Activated T-helper 1 cell treated with anti-CD3 and anti-CD28 coated beads, Interleukin-2, amount 50 U/mL, for 16 hours (primary cell): ENCODE data around the gene INPP5A.

ENCODE experiments used
- DNase-seq, 2 donors: peaks; one replicate each; pipeline ENCODE4 v3.0.0-alpha.2; 2020; ENCODE audit warnings: low read depth in 1 of 2, low spot score in 1 of 2

The INPP5A gene

GRCh38 chr10:132534391-132535064, 3.1 kb upstream of the INPP5A start:
- DNase-seq = no peak

- DNase-seq = no peak
Observed at GRCh38 chr10:132535065-132535651, 2.4 kb upstream of the INPP5A start.

DNA sequence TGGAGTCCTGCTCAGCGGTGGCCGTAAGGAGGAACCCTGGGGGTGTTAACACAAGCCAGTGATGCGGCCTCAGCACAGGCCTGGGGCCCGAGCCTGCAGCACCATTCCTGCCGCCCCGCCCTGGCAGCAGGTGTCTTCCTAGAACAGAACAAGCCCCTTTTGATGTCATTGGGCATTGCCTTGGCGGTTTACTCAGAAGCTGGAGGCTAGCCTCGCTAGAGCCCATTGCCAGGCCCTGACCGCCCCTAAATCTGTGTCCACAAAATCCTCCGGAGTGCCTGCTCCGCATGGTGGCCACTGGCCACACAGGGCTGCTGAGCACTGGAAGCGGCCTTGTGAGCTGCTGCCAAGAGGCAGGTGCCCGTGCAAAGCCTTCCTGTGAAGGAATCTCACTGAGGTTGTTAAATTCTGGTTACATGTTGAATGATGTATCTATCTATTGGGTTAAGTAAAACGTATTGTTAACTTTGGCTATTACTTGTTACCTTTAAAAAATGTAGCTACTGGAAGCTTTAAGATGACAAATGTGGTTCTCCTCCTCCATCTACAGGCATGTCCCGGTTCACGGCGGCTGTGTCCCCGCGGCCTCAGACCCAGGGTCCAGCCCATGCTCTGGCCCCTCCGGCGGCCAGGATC, 1.2 kb upstream of the INPP5A start:
- no peak for DNase-seq

DNA sequence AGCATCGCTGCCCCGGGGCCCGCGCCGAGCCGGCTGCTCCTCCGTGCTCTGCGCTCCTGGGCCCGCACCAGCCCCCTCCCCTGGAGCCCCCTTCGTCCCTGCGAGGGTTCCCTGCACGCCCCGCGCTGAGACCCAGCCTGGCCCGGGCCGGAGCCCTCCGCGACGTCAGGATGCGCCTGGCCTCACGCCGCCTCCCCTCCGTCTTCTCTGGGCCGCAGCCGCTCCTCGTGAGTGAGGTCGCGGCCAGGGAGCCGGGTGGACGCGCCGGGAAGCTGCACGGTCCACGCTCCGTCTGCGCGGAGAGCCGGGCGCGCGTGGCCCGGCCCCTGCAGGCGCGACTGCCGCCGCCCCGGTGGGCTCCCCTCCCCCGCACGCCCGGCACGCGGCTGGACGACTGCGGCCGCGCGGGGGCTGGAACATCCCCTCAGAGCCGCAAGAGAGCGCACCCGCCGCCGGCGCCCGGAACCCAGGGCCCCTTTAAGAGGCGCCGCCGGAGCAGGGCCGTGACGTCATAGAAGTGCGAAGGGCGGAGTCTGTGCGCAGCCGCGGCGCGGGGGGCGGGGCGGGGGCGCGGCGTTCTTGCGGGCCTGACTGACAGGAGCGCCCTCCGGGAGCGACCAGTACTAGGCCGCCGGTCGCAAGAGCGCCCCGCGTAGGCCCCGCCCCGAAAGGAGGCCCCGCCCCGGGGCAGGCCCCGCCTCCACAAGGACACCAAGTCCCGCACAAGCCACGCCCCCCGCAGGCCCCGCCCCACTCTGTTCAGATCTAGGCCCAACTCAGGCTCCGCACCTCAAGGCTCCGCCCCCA, 507 bp upstream of the INPP5A start:
- DNase-seq = peak; percentile 100

- DNase-seq = no peak
Observed at GRCh38 chr10:132538031-132538789, 623 bp downstream of the INPP5A start.

DNA sequence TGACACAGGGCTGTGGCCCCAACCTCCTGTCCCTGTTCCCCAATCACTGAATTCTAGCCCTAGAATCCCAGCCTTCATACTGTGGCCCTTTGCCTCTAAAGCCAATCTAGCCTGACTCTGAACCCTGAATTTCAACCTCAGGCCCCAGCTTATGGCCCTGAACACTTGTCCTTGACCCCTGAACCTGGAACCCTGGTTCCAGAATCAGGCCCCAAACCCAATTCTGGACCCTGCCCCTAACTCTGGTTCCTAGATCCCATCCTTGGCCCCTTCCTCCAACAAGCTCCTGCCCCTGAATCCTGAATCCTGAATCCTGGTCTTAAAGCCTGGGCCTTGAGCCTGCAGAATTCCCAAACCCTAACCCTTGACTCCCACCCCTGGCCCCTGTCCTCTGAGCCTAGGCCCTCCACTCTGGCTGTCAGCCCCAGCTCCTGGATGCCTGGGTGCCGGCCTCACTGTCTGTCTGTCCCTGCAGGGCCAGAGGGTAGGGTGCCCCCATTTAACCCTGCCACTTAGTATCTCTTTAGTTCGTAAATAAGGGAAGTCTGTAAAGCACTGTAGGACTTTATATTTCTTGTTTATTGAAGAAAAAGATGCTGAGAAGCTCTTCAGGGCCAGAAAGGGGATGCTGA, 1.3 kb downstream of the INPP5A start:
- DNase-seq = no peak

DNA sequence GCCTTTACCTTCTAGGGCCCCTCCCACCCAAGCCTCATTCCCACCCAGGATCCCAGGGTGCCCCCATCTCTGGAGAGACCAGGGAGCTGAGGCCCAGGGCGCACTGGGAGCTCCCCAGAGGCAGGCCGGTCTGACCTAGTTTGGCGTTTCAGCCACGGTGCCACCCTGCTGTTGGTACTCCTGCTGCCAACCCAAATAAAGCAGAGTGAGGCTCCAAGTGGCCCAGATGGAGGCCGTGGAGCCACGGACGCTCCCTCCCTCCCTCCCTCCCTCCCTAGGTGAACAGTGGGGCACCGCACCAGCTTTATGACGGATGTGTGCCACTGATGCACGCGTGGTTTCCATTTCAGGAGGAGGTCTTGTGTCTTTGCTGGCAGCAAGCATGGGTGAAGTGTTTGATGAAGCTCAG, 1.8 kb downstream of the INPP5A start:
- no peak for DNase-seq

DNA sequence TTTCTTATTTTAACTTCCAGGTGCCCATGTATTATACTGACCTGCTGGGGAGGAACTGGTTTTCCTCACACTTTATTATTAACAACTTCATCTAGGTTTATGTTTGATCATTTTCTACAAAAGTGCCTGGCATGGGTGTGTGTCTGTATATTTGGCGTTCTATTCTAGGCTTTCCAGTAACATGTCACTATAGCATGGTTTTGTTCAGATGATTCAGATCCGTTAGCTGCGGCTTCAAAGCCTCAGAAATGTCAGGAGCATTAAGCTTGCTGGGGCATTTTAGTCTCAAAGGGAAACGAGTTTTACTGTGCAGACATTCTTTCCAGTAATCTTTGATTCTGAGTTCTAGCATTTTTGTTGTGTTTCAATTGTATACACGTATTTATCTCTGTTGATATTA, 2.3 kb downstream of the INPP5A start:
- no peak for DNase-seq

DNA sequence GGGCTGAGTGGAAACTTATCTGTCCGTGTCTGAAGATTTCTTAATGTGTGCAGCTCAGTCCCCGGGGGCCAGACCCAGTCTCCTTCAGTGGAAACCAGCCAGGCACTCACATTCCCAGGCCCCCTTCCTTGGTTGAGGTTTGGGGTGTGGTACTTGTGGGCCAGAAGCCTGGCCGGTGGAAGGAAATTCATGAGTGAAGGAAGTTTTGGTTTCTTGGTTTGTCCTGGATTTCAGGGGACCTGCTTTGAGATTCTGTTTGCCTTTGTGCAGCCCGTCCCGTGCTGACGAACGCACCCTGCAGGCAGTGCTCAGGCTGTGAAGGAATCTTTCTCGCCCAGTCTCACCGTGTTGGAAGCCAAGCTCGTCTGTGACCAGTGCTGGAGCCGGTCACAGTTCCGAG, 2.9 kb downstream of the INPP5A start:
- no peak for DNase-seq

DNA sequence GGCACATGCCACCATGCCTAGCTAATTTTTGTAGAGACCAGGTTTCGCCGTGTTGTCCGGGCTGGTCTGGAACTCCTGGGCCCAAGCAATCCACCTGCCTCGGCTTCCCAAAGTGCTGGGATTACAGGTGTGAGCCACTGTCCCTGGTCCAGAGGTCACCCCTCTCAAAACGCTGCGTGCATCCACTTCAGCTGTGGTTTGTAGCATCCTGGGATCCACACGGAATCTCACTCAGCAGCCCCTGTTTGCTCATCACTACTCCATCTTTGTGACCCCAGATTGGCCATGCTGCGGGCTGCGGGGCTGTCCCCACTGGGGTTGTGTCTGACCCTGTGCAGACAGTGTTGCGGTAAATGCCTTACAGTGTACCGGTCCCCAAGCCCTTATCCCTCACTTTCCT, 3.5 kb downstream of the INPP5A start:
- DNase-seq = no peak

GRCh38 chr10:132541601-132542011, 4.0 kb downstream of the INPP5A start:
- no peak for DNase-seq

DNA sequence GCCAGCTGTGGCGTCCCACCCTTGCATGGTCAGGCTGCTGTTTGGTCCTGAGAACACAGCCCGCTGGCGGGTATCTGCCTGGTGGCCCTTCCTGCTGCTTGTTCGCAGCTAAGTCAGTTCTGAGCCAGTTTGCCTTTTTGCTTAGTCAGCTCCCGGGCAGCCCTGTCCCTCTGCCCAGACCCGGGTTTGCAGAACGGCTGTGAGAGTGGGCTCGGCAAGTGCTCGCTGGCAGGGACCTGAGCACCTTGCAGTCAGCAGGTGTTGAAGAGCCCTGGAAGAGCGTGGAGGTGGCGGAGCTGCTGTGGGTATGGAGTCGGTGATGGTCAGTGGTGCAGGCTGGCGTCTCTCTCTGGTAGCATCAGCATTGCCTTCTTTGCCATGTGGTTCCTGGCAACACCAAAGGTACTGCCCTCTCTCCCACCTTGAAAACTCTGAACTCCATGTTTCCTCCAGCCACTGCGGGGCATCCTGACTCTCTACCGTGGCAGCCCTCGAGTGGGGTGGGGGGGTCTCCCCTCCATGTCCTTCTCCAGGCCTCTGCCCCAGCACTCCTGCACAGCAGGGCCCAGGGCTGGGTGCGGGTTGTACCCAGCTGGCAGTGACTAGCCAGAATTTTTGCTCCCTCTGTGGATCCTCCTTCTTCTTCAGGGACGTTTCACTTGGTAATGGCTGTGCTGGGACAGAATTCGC, 4.6 kb downstream of the INPP5A start:
- DNase-seq = no peak

GRCh38 chr10:132542819-132543218, 5.2 kb downstream of the INPP5A start:
- no peak for DNase-seq

DNA sequence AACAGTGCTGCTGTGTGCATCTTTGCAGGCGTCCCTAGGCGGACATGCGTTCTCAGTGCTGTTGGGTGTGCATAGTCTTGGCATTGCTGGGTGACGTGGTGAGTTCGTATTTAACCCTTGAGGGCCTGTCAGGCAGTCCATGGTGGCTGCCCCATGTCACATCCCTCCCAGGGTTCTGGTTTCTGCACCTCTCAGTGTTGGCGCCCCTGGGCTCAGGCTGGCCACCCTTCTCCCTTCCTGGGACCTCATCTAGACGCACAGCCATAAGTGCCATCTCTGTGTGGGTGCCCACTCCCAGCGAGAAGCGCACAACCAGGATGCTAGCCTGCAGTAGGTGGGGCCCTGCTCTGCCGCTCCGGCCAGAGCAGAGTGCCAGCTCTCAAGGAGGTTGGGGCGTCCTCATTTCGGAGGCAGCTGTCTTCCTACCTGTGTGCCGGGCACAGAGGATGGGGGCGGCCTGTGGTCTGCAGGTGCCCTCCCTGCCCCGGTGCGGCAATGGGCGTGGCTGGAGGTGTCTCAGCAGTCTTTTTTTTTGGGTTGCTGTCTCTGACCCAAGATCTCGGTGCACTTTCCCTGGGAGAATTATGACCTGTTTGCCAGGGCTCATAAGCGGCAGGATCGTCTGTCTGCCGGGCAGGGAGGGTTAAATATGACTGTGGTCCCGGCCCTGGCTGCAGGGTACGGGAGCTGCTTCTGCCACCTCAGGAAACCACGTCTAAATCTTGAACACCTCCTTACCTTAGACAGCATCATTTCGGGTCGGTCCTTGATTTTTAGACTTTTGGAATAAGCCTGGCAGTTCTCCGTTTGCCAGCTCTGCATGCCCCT, 6.5 kb downstream of the INPP5A start:
- DNase-seq = no peak

- DNase-seq = no peak
Observed at GRCh38 chr10:132544744-132545658, 7.4 kb downstream of the INPP5A start.

GRCh38 chr10:132545659-132546367, 8.2 kb downstream of the INPP5A start:
- no peak for DNase-seq

DNA sequence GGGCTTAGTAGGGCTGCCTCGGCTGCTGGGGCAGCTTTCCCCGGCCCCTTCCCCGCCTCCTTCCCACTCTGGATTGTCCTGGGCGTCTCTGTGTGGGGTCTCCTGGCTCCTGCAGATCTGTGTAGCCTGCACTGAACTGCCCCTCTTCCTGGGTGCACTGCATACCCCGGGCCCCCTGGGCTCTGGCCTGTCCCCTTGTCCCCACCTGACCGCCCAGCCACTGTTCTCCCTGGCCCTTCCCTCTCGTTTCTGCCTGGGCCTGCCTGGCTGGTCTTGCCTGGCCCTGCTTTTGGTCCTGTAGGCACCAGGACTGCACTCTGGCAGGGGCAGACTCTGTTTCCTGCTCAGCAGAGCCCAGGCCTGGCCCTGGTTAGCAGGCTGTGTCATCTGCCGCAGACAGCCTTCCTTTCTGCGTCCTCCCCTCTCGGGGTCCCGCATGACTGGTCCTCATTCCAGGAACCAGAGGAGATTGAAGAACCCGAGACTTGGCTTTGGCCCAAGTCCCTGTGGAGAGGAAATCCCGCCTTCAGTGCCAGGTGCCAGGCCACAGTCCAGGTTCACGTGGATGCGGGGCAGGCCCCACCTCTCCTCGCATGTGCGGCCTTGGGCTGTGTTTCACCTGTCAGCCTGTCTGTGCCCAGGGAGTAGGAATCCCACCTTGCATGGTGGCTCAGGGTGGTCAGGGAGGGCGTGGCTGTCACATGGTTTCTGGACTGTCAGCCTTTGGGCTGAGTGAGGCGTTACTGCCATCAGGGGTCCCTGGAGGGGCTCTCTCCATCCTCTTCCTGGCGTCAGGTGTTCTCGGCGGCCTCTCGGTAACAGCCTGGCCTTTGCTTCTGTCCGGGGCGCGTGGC, 9.2 kb downstream of the INPP5A start:
- no peak for DNase-seq
